Astrocyte (in vitro differentiated cells and primary cell): ENCODE measurements around the gene CELF1.

Experiments used
- CTCF ChIP-seq: IDR thresholded peaks from 2 replicates; pipeline ENCODE4 v1.5.1; 2011; ENCODE audit warnings: low read depth, mild to moderate bottlenecking, inconsistent platforms, low read length, moderate library complexity; ENCODE audit not compliant: insufficient read depth
- EZH2 ChIP-seq: IDR thresholded peaks from 2 replicates; pipeline ENCODE4 v1.6.1; 2012; ENCODE audit warnings: mild to moderate bottlenecking, low read length, inconsistent platforms; ENCODE audit not compliant: insufficient read depth

- TF ChIP-seq CTCF (no peak), EZH2 (no peak)
Measured at GRCh38 chr11:47587039-47587716, 34.2 kb upstream of the CELF1 start.
